Calu3 (cell line): Measurements from ENCODE around the gene DCANP1. TPM values are rescaled to one million over a fixed set of nuclear protein-coding genes. Genes with fewer than 3 reads are reported as not detected.

Source experiments
- BruUV-seq: library from RNA; stranded (reverse); fragments of 400-500 nt; replicated peaks from 2 replicates; lab custom pipeline; 2021; lab: Mats Ljungman, UMichigan
- CTCF ChIA-PET: fragments of 300-600 bp; sonication (Branson Sonifier 250); formaldehyde crosslinking; loops from one replicate; lab custom pipeline; 2022; ENCODE audit warnings: antibody characterized with exemption; lab: Charles Lee
- DNase-seq: peaks from one replicate; pipeline ENCODE4 v3.0.0; 2022
- H3K27ac Mint-ChIP-seq: one replicate; pipeline ENCODE4 v1.8.0; 2022; ENCODE audit warnings: mixed read lengths; ENCODE audit not compliant: unreplicated experiment
- H3K27me3 Mint-ChIP-seq: one replicate; pipeline ENCODE4 v1.8.0; 2022; ENCODE audit warnings: mixed read lengths; ENCODE audit not compliant: unreplicated experiment
- H3K36me3 Mint-ChIP-seq: one replicate; pipeline ENCODE4 v1.8.0; 2022; ENCODE audit warnings: mild to moderate bottlenecking, moderate library complexity, mixed read lengths; ENCODE audit not compliant: insufficient read depth, unreplicated experiment
- H3K4me1 Mint-ChIP-seq: one replicate; pipeline ENCODE4 v1.8.0; 2022; ENCODE audit warnings: mild to moderate bottlenecking, low read depth, mixed read lengths; ENCODE audit not compliant: unreplicated experiment
- H3K4me3 Mint-ChIP-seq: one replicate; pipeline ENCODE4 v1.8.0; 2022; ENCODE audit warnings: mild to moderate bottlenecking, low read depth, moderate library complexity, mixed read lengths; ENCODE audit not compliant: unreplicated experiment
- H3K9me3 Mint-ChIP-seq: one replicate; pipeline ENCODE4 v1.8.0; 2022; ENCODE audit warnings: low read depth, mixed read lengths; ENCODE audit not compliant: unreplicated experiment
- CTCF ChIP-seq: fragments of 200-600 bp; IDR thresholded peaks from one replicate; pipeline ENCODE4 v1.8.0; 2022; ENCODE audit warnings: antibody characterized with exemption; ENCODE audit not compliant: unreplicated experiment
- intact Hi-C: fragments of 100-400 bp; cut with micrococcal nuclease; formaldehyde crosslinking; loops from one replicate; pipeline ENCODE4 v1.10.0; 2022; ENCODE audit not compliant: unreplicated experiment
- total RNA-seq: library from RNA; stranded (reverse); gene quantifications from 2 replicates; pipeline ENCODE4 v1.2.3, GENCODE V29; 2022

The DCANP1 gene
- total RNA-seq, 1 experiment from 2014 or later: not detected

GRCh38 chr5:135446615-135447014 lies 533 bp downstream of the DCANP1 start:
- Mint-ChIP-seq H3K27me3 (peaks cover 85% of the 10 kb centered on the region), H3K9me3 (no peaks in the 10 kb centered on the region), H3K4me1 (peaks cover 10% of the 10 kb centered on the region), H3K27ac (no peak overlapping the region), H3K4me3 (no peak overlapping the region), H3K36me3 (peaks cover 4% of the 10 kb centered on the region)
- DNase-seq: no peak
- intact Hi-C loops: no loop called here
- CTCF ChIA-PET: no interaction called here
- no peak for TF ChIP-seq CTCF
- no TSS peak for BruUV-seq

GRCh38 chr5:135446206-135446605 lies 942 bp downstream of the DCANP1 start:
- Mint-ChIP-seq H3K27ac (no peak overlapping the region), H3K4me3 (no peak overlapping the region), H3K4me1 (peaks cover 10% of the 10 kb centered on the region), H3K27me3 (peaks cover 83% of the 10 kb centered on the region), H3K36me3 (peaks cover 4% of the 10 kb centered on the region), H3K9me3 (no peaks in the 10 kb centered on the region)
- no peak for DNase-seq
- CTCF ChIA-PET: interaction anchor here (0.8 kb wide), 1 partner anchor 23 kb away, joined by 3 read pairs; no protein-coding TSS in a partner anchor
- intact Hi-C loops: no loop called here
- no TSS peak for BruUV-seq
- no peak for TF ChIP-seq CTCF

GRCh38 chr5:135445306-135445985 lies 1.7 kb downstream of the DCANP1 start:
- peaks cover 10% of the 10 kb centered on the region for H3K4me1 Mint-ChIP-seq
- no peak for TF ChIP-seq CTCF
- no peaks in the 10 kb centered on the region for H3K9me3 Mint-ChIP-seq
- H3K27ac Mint-ChIP-seq: no peak overlapping the region
- intact Hi-C loops: no loop called here
- BruUV-seq: no TSS peak
- H3K4me3 Mint-ChIP-seq: no peak overlapping the region
- peaks cover 75% of the 10 kb centered on the region for H3K27me3 Mint-ChIP-seq
- H3K36me3 Mint-ChIP-seq: peaks cover 4% of the 10 kb centered on the region
- CTCF ChIA-PET: interaction anchor here (0.6 to 0.8 kb wide), 2 partner anchors 12 to 24 kb away, joined by 3 to 4 read pairs; no protein-coding TSS in a partner anchor
- DNase-seq: no peak

GRCh38 chr5:135444881-135445280 lies 2.3 kb downstream of the DCANP1 start:
- TF ChIP-seq CTCF: no peak
- Mint-ChIP-seq H3K4me1 (peaks cover 10% of the 10 kb centered on the region), H3K27ac (no peak overlapping the region), H3K27me3 (peaks cover 70% of the 10 kb centered on the region), H3K36me3 (peaks cover 4% of the 10 kb centered on the region), H3K4me3 (no peak overlapping the region), H3K9me3 (no peaks in the 10 kb centered on the region)
- intact Hi-C loops: no loop called here
- CTCF ChIA-PET: interaction anchor here (1.2 kb wide), 1 partner anchor 109 kb away, joined by 3 read pairs; no protein-coding TSS in a partner anchor
- DNase-seq: no peak
- BruUV-seq: no TSS peak
